Measurements from ENCODE around the gene TMEM144.
"Not testable (repeated sequence)": the region's sequence is repeated elsewhere in the genome, so short reads cannot be mapped to it uniquely, and the experiment has no call there.

Gene TMEM144

DNA sequence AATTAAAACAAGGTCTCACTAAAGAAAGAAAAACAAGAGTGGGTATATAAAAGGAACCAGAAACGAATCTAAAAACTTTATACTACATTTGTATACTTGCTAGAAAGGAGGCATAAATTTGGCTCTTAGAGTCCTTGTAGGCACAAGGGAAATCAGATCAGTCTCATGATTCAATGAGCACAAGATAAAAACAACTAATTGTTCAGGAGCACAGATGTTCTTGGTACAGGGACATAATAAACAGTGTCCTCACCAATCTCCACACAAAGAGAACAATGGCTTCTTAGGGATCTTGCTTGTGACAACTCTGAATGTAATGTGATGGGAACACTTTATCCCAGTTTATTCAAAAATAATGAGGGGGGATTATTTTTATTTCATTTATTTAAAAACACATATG is 28.3 kb downstream of the TMEM144 start:
- no peak for DNase-seq

DNA sequence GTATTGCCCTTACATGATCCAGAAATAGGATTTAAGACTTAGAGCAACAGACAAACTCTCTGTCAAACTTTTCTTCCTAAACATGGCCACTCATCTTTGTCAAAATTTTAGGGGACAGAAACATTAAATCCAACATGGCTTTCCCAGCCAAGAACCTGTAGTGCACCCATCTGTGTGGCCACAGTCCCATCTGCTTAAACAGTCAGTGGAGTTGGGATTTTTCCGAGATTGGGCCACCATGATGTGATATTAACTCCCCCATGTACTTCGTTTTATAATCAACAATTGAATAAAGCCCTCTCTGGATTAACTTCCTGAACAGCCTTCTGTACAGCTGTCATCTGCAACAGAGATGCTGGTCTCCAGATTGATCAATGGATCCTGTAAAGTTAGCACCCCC is 28.9 kb downstream of the TMEM144 start:
- no peak for DNase-seq

DNA sequence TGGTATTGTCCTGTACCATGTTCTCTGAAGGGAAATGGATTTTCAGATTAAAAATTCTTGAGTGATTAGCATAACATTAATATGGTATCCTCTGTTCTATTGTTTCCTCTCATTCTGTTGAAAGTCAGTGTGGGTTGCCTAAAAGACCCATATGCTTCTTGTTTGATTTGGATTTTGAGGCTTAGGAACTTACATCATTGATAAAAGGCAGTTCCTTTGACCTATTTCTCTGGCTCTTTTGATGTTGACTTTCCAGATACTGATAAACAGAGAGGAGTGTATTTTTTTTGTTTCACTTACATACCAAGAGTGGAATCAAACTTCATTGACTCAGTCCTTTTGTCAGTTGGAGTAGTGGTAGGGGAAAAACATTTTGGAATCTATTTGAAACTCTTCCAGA is 32.8 kb downstream of the TMEM144 start:
- DNase-seq: no peak

DNA sequence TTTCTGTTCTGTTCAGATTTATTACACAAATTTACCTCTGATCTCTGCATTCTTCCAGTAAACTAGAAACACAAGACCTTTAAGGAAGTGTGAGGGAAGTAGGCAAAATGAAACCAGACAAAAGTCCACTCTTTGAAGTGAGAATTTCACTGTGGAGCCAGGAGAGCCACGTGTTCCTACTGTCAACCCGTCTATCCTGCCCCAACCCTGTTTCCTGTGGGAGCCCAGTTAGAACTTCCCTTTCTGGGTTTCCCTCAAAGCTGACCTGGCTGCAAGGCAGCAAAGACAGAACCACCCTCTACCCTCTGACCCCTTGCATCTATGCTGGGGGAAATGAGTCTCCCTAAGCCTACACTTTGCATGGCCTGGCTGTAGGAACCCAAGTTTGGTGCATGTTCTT is 40.0 kb downstream of the TMEM144 start:
- peak; percentile 69 for DNase-seq

DNA sequence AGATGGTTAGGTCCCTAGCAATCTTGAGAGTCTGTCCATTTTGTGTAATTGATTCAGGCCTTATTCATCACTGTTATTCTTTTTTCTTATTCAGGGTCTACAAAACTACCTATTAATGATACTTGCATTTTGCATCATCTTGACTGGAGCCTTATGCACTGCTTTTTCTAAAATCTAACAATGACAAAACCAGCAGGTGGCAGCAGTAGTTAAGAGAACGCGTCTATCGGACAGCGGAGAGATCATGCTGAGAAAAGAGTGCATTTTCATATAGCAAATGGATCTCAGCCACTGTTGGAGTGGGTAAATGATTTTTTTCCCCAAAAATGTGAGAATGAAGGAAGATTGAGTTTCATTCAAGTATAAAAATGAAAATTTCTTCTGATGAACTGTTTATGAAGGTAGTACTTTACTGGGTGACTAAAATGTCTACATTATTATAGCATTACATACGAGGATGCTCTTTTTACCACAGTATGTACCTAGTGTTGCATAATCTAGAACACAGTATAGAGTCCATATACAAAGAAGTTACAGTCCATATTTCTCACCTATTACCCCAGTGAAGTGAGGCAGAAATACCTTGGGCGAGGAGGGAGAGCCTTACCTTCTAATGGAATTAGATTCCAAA is 43.2 kb downstream of the TMEM144 start:
- peak; percentile 74 for DNase-seq

DNA sequence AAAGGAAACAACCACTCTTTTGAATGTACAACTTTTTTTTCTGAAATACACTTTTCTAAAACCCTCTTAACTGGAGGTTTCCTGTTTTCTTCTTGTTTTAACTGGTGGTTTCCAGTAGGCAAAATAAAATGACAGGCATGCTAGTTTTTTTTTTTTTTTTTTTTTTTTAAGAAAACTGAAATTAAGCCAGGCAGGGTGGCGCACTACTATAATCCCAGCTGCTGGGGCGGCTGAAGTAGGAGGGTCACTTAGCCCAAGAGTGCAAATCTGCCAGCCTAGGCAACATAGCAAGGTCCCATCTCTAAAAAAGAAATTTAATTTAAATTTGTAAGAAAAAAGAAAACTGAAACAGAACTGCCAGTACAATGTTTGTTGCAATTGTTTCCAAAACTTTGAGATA is 44.0 kb downstream of the TMEM144 start:
- DNase-seq: no peak

DNA sequence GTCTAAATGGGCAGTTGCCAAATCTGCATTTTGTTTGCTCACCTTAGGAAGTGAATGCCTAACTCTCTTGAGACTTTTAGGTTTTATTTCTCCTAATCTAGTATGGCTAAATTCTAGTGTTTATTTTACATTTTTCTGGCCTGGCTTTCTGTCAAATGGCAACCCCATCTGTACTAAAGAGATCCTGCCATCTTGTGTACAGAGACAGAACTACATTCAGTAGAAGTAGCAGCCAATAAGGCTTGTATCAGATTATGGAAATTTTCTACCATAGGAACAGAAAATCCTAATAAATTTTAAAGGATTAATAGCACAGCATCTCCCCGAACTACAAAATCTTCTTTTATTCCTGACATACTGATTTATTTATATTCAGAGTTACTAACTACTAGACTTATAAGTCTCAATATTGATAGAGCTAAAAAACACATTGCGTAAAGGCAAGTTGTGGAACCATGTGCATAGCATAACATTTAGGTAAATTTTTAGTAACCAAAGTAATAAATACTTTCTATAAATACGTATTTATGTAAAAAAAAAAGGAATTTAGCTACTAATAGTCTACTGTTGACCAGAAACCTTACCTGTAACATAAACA is 45.5 kb downstream of the TMEM144 start:
- peak; percentile 66 for DNase-seq

DNA sequence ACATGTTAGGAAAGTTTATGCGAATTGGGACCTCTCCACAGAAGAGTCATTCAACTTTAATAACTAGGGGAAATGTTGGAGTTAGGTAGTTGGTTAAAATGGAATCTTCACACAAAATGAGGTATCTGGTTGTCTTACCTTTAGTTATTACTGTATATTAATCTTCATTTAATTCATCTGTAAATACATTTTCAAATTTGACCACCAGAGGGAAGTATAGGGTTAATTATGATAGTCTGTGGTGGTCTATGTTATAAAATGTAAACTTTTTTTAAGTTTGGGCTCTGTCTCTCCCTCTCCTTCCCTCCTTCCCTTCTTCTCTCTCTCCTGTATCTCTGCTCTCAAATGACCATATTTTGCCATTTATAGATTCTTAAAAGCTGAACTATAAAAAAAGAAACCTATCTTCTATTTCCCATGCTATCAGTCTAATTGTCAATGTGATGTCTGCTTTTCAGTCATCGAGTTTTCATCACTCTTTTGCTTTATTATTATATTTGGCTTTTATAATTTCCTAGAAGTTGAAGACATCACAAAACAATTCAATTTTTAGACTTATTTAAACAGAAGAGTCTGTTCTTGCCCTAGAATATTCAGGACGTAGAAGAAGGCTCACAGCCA is 49.8 kb downstream of the TMEM144 start:
- DNase-seq: peak; percentile 53

DNA sequence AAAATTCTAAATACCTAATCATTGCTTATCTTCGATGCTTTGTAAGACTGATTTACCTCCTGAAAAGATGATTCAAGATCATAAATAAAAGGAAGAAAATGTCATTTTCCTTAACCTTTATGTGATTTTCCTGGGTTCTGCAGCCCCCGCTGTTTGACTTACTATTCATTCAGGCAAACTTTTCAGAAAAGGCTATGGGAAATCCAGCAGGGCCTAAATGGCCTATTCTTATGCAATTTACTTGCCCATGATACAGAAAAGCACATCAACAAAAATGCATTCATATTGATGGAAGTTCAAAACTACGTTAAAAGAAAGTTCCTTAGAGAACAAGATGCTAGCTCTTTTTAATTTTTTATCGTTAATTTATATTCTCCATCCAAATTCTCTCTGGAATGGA is 51.2 kb downstream of the TMEM144 start:
- no peak for DNase-seq

DNA sequence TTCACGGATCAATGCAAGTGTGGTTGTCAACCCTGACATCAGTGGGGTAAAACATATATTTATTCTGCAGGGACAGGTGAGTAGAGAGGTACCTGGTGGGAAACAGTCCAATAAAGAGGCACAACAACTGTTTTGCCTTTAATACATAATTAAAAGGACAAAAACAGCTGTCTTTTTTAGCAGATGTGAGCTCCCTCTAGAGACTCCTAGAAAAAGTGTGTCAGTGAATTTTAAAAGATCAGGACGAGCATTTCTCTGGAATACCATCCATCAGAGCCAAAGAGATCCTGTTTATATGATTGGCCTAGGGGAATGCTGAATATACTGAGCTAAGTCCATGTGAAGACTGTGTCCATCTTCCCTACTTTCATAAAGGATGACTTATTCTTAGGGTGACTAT is 58.3 kb downstream of the TMEM144 start:
- no peak for DNase-seq

DNA sequence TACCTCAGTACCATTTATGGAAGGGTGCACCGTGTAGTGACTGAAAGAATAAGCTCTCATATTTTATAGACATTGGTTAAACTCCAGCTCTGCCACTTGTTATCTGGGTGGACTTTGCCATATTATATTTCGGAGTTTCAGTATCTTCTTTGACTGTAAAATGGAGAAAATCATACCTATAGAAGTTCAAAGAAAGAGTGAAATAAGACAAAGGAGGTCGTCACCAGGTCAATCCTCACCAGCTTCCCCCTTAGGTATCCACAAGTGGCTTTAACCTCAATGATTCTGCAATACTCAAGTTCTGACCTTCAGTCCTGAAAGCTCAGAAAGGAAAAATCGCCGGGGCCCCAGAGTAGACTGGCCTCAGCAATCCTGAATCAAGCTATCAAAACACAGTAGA is 64.3 kb downstream of the TMEM144 start:
- no peak for DNase-seq

DNA sequence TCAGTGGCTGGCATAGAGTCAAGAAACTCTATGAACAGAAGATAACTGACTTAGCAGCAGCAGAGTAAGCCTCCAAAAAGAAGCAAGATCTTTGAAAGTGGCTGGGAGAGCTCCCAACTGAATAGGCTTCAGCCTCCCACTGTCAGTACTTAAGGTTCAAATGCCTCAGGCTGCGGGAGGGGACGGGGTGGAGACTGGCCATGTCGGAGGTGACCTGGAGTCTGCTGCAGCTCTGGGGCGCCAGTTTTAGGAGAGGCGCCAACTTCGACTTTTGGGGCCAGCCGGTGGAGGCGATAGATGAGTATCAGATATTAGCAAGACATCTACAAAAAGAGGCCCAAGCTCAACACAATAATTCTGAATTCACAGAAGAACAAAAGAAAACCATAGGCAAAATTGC is 67.3 kb downstream of the TMEM144 start:
- DNase-seq: no peak

DNA sequence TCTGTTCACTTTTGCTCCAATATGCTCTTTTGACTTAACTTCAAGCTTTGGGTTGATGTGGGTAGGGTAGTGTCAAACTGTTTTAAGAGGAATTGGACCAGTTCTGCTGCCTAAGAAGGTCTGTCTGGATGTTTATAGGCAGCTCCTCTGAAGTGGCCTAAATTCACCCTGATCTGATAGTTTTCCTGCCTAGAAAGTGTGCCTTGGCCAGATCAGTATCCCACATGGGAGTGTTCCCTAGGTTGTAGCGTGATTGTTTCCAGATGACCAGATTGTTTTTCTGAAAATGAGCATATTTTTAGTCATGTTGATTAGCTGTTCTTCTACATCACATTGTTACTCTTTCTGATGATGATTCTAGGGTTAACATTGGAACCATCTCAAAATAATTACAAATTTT is 68.8 kb downstream of the TMEM144 start:
- DNase-seq: not testable (repeated sequence)

DNA sequence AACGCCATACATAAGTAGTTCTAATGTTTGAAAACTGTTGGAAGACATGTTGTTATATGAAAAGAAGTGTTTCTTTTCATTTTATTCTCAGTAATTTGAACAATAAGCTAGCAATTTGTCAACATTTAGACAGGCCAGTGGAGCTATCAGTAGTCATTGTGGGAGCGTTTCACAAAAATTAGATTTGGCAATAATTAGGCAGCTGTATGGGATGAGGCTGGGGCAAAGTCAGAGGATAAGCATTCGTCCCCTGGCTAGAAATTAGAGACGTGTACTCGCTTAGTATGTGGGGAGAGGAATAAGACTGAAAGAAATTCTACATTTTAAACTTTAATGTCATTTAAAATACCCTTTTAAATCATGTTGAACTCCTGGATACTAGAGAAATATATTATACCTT is 70.6 kb downstream of the TMEM144 start:
- DNase-seq: no peak

DNA sequence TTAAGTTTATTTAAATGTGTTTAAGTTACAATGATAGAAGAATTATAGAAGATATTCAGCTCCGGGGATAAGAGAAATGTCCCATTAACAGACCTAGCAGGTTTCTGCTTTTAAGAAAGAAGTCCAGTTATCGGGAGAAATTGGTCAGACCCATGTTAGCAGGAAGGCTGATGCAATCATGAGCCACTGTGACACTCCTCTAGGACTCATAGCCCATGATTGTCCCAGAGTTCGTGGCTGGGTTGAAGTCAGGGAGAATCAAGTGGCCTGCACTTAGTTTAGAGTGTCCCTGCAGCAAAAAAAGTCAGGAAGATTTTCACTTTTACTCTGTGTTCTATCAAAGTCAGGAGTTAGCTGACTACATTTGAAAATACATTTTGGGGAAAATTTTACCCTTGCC is 72.0 kb downstream of the TMEM144 start:
- no peak for DNase-seq

DNA sequence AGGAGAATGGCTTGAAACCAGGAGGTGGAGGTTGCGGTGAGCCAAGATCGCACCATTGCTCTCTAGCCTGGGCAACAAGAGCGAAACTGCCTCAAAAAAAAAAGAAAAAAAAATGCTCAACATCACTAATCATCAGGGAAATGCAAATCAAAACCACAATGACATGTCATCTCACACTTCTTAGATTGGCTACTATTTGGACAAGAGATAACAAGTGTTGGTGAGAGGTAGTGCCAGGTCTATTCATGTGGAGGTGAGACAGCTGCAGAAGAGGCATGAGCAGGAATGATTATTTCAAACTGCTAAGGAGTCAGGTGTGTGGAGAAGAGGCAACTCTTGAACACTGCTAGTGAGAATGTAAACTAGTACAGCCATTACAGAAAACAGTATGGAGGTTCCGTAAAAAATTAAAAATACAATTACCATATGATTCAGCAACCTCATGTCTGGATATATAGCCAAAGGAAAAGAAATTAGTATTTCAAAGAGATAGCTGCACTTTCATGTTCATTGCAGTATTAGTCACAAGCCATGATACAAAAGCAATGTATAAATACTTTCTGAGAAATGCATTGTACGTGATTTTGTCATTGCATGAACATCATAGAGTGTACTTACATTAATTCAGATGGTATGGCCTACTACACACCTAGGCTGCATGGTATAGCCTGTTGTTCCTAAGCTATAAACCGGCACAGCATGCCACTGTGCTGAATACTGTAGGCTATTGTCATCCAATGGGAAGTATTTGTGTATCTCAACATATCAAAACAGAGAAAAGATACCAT is 75.3 kb downstream of the TMEM144 start:
- no peak for DNase-seq

DNA sequence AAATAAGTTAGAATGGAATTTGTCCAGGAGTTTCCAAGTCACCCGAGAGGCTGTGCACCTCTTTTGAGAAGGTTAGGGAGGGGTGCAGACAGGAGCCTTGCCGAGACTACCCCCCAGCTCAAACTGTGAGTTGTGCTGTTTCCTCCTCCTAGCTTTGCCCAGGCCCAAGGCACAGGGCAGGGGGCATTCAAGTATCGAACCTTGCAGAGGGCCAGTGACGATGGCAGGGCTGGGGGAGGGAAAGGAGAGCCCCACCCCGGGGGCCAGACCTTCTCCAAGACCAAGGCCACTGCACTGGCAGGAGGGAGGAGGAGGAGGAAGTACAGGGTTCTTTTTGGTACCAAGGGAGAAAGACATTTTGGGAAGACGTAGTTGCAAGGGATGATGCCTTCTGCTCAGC is 80.6 kb downstream of the TMEM144 start:
- DNase-seq: no peak

DNA sequence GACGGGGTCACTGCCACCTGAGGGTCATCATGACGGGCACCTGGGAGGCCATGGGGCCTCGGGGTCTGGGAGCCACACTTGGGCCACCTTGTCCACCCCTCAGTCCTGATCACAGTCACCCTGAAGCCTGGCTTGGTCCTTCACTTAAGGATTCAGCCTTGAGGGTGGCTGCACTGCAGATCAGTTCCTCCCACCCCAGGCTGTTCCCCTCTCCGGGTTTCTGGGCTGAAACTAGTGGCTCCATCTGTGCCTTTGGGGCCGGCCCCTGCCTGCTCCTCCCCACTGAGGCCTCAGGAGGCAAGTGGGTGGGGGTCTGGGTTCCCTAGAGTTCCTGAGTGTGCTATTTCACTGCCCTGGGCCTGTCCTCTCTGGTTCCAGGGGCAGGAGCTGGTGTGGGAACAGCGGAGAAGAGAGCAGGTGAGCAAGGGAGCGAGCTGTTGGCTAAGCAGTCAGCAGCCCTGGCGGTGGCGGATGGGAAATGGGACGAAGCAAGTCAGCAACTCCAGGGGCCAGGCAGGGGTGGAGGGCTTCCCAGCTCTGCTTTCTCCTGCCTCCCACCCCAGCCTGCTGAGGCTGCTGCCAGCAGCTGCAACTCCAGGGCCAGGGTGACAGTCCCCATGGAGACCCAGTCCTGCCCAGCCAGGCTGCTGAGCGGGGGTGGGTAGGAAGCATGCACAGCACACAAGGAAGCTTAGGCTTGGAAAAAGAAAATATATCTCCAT is 81.2 kb downstream of the TMEM144 start:
- DNase-seq: no peak

DNA sequence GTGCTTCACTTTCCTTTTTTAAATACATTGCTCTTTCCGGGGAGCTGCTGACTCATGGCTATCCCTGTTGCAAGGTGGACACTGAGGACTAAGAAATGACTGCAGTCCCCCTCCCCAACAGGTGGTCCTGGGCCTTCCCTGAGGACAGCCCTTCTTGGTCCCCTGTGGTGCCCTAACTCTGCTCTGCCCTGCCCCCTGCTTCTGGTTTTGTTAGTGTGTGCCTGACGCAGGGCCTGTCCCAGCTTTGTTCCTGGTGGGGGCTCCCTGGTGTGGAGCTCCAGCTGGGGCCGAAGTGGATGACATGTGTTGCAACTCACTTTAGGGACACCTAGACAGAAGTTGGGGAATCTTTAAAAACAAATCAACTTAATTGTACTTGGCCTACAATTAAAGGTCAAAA is 81.9 kb downstream of the TMEM144 start:
- DNase-seq: no peak

DNA sequence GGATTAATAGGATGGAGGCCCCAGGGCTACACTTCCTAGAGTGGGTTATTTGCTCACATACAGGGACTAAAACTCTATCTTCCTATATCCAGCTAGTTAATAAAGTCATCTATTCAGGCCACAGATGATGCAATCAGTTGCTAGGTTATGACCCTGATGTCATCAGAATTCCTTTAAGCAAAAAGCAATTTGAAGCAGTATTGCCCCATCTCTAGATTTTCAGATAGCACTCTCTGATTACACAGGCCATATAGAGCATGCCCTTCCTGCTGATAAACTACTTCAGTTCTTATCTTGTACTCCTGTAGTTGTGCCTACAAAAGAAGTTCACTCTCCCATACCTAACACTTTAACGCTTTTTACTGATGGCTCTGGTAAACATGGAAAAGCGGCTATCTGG is 84.8 kb downstream of the TMEM144 start:
- no peak for DNase-seq

DNA sequence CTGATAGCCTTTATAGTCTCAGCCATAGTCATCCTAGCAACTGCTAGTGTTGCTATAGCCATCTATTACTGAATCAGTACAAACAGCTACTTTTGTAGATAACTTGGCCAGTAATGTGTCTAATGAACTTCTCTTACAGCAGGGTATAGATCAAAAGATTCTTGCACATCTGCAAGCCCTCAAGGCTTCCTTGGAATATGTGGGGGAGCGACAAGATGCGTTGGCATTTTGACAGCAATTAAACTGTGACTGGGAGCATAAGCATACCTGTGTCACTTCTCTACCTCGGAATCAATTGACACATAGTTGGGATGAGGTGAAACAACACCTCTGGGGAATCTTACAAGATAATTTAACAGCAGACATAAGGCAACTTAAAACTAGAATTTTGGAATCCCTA is 87.6 kb downstream of the TMEM144 start:
- DNase-seq: no peak

DNA sequence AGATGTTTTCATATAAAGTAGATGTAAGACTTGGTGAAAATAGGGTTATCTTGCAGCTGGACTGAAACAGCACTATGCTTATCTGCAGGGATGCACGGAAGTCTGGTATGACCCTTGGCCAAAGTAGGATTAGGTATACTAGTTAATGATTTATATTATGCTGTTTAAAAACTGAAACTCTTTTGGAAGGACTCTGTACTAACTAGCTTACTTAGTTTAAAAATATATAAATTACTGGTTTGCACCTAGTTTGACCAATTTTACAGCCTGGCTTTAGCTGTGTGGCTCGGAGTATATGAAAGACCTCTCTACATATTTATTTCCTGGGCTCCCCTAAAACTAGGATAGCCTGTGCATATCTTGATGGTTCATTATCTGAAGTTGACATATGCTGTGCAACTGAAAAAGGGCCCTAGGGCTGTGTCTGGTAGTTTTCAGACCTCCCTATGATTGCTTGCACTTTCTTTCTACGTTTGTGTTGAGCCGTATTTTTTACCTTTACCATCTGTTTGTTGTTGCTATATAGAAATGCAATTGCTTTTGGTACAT is 89.2 kb downstream of the TMEM144 start:
- no peak for DNase-seq

DNA sequence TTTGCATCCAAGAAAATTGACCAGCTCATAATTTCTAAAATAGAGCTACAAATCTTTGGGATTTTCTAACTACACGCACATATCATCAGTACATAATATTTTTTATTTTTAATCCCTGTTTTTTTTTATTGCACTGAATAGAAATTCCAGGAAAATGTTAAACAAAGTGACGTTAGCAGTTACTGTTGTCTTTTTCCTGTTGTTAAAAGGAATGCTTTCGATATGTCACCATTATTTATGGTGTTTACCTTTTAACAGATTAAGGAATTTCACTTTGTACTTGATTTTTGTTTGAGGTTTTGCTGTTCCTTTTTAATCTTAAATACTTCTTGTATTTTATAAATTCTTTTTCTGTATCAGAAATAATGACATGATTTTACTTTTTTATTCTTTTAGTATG is 89.7 kb downstream of the TMEM144 start:
- DNase-seq: no peak
